Measurements from ENCODE around the gene MYLK.
"Not testable (repeated sequence)": the region's sequence is repeated elsewhere in the genome, so short reads cannot be mapped to it uniquely, and the experiment has no call there.

Gene MYLK

DNA sequence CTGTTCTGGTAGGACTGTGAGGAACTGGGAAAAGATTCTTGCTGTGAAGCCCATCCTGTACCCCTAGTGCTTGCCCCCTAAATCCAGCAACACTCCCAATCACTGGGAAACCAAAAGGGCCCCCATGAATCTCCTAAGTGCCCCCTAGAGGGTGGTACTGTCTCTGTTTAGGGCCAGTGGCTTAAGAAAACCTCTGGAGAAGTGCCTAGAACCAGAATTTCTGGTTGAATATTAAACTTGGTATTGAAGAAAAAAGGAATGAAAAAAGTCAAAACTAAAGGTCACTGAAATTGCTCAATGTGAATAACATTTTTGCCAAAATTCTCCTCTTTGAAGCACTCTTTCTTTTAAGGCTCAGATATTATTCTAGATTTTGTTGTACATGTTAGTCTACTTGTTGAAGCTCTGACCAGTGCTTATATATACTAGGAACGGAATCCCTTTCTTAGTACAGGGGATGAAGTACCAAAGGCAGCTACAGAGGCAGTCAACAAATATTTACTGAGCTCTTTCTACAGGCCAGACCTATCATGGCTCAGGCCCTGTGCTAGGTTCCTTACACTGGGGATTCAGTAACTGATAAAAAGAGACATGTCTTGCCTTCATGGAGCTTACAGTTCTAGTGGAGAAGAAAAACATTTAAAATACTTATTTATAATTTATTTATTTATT lies 138.8 kb downstream of the MYLK start:
- peak; percentile 81 for DNase-seq (ENCODE audit: low read depth)

DNA sequence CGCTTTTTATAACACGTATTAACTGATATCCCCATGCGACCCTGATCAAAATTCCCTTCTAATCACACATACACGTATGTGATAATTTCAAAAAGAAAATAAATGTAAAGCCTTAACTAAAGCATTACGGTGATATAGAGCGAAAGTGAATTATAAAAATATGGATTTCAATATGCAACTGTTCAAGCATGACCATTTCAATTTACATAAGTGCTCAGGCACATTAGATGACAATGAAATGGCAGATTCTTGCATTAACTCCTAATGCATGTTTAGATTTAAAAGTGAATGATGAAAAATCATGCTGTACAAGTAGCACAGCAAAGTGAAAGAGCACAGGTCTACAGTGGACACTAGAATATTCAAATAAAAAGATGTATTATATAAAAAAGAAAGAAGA lies 140.1 kb downstream of the MYLK start:
- no peak for DNase-seq (ENCODE audit: low read depth)

DNA sequence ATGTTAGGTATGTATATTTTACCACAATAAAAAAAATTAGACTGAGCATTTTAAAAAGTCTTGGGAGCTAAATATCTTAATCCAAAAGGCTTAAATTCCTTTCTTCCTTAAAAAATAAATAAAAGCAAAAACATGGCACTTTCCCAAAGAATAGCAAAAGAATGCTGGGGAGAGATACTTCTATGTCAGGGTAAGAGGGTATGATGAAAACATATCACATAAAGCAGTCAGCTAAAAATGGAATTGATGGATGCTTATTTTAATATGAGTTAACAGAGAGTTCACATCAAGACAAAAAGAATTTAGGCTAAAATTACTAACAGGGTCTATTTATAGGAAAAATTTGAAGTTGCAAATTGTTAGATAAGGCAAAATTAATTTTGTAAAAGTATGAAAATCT lies 141.0 kb downstream of the MYLK start:
- peak; percentile 32 for DNase-seq (ENCODE audit: low read depth)

DNA sequence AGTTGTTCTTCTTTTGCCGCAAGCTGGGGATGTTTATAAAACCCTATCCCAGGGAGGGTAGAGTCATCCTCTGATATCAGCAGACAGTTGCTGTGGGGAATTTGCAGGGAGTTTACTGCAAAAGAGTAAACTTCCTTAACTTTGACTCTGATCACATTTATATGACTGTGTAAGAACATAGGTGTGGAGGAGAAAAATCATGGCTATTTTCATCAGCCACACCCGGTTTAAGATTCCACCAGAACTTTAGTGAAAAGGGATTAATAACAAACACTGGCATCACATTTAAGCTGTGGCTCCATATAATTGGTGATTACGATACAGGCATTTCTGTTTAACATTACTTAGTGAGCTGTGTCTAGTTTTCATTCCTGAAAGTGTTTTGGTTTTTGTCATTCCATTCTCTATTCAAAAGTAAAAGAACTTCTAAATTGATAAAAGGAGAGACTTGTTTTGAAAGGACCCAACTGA lies 143.1 kb downstream of the MYLK start:
- DNase-seq (ENCODE audit: low read depth): peak; percentile 33

DNA sequence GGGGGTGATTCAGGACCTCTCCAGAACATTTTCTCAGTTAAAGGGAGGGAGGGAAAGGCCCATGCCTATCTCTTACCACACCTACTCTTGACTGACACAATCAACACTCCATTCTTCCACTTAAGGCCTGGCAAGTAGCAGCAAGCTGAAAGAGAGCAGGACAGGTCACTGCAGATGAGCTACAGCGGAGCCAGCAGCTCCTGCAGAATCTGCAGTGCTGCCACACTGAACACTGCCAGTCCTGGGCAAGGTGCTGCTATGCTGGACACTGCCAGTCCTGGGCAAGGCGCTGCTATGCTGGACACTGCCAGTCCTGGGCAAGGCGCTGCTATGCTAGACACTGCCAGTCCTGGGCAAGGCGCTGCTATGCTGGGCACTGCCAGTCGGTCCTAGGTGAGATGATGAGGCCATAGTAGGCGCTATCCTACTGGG lies 143.7 kb downstream of the MYLK start:
- no peak for DNase-seq (ENCODE audit: low read depth)

DNA sequence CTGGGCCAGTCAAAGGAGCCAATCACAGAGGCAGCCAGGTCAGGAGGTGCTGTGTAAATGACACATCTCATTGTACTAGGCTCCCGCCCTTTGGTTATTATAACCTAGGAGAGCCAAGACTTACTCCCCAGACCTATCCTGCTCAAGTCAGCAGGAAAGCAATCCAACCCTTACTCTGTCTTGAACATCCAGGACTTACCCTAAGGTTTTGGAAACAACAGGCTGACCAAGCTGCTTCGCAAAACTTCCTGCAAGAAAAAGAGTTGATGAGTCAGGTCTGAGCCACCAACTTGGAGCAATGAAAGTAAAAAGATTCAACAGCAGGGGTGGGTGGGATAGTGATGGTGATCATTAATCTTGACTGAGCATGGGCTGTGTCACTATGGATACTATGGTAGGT lies 144.4 kb downstream of the MYLK start:
- peak; percentile 22 for DNase-seq (ENCODE audit: low read depth)

DNA sequence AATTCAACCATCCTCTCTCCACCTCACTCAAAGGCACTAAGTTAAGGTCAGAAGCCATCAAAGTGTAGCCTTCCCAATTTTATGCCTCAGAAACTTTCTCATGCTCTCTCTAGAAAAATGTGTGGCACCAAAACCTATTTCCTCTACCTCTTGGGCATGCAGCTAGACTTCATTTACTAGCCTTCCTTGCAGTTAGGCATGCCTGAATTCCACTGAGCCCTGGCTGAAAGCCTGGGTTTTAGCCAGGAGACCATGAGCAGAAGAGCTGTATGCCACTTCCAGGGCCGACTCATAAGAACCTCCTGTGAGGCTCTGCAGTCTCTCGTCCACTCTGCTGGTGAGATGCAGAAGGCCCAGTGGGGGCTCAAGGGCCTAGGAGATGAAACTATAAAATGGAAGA lies 145.0 kb downstream of the MYLK start:
- no peak for DNase-seq (ENCODE audit: low read depth)

DNA sequence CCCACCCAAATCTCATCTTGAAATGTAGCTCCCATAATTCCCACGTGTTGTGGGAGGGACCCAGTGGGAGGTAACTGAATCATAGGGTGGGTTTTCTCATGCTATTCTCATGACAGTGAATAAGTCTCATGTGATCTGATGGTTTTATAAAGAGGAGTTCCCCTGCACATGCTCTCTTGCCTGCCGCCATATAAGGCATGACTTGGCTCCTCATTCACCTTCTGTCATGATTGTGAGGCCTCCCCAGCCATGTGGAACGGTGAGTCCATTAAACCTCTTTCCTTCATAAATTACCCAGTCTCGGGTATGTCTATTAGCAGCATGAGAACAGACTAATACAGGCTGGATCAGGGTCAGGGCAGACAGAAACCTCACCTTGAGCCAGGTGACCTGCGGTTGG lies 145.6 kb downstream of the MYLK start:
- DNase-seq (ENCODE audit: low read depth): not testable (repeated sequence)

DNA sequence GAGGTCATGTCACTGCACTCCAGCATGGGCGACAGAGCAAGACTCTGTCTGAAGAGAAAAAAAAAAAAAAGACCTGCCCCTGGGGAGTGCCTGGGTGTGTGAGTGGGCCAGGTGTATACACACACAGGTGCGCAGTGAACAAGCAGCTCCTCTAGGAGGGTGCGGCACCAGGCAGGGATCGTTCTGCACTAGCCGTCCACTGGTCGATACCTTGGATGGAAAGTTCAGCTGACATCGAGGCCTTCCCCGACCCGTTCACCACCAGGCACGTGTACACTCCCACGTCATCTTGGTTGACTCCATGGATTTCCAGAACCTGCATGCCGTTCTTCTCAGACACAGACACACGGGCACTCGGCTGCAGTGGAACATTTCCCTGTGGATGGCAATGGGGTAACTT lies 147.0 kb downstream of the MYLK start:
- no peak for DNase-seq (ENCODE audit: low read depth)

DNA sequence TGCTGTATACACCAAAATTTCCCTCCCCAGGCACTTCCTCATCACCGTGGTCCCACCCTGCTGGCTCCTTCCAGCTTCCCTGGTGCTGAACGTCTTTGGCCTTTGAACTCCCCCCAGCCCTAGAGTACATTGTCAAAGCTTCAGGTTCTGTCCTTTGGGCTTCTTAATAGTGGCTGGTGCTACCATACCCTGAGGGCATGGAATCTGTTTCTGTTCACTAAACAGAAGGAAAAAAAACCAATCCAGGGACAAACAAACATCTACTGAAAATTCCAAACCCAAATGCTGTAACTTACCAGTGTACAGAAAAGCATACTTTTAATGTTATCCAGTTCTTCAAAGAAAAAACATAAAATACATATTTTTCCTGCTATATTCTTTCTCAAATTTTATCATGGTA lies 148.7 kb downstream of the MYLK start:
- DNase-seq (ENCODE audit: low read depth): no peak

DNA sequence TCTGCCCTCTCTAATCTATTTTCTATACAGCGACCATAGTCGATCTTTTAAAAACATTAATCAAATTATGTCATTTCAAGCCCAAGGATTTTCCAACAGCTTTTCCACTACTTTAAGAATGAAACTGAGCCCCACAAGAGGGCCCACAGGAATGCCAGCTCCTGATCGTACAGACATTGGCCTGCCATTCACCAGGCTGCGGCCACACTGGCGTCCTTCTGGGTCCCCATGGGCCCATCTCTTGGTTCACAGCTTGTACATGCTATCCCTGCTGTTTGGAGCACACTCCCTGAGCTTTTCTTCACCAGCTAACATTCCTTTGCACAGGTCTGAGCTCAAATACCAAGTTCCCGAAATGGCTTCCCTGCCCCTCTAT lies 149.6 kb downstream of the MYLK start:
- no peak for DNase-seq (ENCODE audit: low read depth)

DNA sequence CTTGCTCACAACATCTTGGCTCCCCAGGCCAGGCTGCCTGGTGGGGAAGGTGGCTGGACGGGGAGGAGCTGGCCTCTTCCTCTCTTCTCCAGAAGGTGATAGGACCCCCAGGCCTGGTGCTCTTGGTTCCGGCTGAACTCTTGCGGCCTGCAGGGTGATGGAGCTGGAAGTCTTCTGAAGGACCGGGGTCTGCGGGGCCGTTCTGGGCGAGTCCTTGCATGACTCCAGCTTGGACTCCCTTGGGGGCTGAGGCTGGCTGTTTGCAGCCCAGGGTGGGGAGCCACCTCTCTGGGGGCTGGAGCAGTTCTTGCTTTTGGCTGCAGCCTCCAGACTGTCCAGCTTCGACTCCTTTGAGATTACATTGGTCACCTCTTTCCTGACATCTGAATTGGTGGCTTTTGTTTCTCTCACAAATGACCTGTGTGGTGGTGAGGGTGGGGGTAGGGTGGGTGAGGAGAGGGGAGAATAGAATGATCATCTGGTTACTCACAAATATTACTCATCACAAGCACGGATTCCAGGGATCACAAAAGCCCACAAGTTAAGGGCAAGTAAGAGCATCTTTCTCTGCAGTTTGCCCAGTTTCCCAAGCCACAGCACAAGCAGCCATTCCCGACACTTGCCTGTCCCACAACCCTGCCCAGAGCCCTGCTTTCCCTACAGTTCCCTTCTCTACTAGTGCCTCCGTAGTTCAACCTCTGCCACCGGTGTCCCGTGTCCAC lies 150.2 kb downstream of the MYLK start:
- peak; percentile 45 for DNase-seq (ENCODE audit: low read depth)

DNA sequence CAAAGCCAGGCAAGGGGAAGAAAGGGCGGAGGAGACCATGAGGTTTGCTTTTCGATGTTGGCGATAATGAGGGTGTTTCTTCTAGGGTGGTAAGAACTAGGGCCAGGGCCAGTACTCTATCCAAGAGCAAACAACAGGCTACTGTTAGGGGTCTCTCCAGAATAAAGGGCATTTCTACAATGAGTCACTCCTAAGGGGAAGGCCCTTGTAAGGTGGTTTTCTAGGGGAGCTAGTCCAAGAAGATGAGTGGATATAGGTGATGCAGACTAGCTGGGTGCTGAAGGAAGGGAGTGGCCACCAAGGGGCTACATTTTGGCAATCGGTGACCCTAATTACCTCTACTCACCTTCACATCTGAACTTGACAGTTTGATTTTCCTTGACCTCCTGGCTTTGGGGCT lies 150.8 kb downstream of the MYLK start:
- DNase-seq (ENCODE audit: low read depth): no peak

DNA sequence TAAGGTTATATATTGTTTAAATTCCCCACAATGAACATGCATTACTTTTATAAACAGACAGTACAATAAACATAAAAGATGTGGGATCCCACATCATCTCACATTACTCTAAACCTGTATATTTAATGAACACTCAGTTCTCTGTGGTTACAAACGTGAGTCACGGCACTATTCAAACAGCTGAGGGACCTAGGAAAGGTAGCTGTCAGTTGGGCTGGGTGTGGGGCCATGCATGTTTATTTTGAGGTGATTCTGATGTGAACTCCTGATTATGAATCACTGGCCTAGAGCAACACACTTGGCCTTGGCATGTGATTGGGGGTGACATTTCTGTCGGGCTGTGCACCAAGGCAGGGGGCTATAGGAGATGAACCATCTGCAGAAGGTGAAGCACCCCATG lies 151.7 kb downstream of the MYLK start:
- no peak for DNase-seq (ENCODE audit: low read depth)

DNA sequence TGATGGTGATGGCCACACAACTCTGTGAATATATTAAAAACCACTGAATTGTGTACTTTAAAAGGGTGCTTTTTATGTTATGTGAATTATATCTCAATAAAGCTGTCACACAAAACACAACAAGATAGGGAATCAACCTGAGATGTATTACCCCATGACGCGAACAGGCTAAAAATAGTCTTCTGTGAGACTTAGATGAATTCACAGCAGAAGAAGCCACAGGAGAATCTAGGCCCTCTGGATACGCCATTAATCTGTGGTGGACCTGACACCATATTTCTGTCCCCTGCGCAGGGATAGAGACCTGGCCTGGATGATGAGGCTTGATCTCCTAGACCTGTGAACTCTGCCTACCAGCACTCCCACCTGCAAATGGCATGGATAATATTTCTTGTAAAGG lies 153.3 kb downstream of the MYLK start:
- no peak for DNase-seq (ENCODE audit: low read depth)

DNA sequence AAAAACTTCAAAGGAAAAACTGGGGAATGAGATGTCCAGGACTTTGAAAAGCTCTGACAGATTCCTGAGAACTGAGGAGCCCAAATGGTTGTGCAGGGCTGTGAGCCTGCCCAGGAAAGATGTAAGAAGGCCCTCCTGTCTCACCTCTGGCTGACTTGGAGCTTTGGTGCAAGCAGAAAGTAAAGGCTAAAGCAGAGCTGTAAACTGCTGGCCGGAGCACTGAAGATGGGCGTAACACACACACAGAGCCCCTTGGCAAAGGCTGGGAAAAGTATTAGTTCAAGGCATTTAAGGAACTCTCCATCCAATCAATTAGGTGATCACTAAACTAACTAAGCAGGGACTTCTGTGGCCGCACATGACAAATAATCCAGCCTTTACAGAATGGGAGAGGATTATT lies 155.1 kb downstream of the MYLK start:
- no peak for DNase-seq (ENCODE audit: low read depth)

DNA sequence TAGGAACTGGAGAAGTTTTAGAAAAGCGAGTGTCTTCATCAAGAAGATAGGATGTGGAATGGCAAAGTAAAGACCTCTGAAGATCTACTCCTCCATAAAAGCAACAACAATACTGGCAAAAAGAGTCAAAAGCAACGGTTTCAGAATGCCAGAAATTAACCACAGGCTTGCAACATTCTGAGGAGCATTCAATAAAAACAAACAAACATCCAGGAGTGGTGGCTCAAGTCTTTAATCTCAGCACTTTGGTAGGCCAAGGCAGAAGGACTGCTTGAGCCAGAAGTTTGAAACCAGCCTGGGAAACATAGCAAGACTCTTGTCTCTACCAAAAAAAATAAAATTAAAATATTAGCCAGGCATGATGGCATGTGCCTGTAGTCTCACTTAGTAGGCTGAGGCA lies 156.1 kb downstream of the MYLK start:
- DNase-seq (ENCODE audit: low read depth): peak; percentile 81

DNA sequence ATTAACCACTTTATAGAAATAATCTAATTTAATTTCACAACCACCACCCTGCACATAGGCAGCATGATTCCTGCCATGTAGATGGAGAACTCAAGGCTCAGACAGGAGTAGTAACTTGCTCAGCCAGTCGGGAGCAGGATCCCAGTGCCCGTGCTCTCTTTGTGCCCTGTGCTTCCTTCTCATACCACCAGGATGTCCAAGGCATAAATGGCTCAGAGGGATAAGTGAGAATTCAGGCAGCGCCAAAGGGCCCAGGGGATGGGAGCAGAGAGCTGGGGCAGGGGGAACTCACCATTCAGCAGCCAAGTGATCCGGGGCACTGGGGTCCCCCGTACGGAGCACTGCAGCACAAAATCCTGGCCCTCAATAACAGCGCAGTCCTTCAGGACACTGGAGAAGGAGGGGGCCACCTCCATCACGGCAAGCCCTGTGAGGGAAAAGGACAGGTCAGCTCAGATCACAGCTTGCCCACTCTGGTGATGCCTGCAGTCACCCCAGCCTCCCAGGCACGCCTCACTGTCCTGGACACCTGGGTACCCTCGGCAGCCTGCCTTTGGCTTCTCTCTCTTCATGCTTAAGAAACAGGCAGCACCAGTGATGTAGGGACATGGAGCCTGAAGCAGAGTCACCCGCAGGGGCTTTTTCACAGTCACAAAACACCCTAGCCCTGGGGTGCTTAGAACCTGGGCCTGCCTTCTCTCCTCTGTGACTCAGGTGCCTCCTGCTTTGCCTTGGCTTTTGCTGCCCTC lies 158.3 kb downstream of the MYLK start:
- no peak for DNase-seq (ENCODE audit: low read depth)

DNA sequence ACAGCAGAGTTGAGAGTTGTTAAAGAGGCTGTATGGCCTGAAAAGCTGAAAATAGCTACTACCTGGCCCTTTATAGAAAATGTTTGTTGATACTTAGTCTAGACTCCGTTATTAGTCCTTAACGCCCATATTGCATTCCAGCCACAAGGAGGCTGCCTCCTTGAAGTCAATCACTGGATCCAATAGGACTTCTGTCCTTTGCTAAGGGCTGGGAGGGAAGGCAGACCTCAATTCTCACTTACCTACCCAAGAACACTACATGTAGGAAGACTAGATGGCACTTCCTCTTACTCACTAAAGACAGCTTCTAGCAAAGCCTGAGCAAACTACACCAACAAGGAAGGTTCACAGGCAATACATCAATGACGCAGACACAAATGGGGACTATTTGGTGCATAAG lies 159.8 kb downstream of the MYLK start:
- no peak for DNase-seq (ENCODE audit: low read depth)

DNA sequence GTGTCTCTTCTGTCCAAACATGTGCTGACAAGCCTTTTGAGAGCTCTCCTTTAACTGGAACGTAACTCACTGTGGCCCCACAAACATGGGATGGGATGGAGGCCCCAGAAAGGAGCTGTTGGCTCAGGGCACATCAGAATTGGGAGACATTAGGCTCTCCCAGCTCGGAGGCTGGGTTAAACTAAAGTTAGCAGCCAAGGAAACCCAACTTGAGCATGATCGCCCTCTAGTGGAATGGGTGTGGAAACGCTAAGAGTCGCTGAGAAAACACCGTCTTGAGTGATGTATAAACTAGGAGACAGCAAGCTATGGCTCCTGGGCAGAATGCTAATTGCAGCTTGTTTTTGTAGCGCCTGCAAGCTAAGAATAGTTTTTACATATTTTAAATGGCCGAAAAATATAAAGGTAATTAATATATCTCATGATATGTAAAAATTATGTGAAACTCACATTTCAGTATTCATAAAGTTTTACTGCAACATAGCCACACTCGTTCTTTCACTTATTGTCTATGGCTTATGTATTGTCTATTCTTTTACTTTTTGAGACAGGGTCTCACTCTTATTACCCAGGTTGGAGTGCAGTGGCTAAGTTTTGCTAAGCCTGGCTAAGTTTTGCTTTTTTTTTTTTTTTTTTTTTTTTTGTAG lies 160.5 kb downstream of the MYLK start:
- peak; percentile 67 for DNase-seq (ENCODE audit: low read depth)

DNA sequence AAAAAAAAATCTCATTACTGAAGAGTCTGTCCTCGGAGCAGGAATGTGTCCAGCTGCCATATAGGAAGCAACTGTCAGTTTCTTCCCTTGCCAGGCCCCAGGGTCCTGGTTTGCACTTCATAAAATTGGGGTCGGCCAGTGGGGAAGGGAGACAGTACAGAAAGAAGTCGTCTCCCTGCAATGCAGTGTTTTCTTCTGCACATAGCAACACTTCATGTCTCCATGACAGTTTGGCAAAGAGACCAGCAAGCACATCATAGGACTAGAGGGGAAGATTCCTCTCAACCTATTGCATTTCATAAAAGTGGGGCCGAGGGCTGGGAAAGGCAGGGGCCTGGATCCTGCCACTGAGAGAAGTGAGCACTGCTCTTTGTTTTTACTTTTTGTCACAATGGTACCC lies 161.1 kb downstream of the MYLK start:
- DNase-seq (ENCODE audit: low read depth): no peak

DNA sequence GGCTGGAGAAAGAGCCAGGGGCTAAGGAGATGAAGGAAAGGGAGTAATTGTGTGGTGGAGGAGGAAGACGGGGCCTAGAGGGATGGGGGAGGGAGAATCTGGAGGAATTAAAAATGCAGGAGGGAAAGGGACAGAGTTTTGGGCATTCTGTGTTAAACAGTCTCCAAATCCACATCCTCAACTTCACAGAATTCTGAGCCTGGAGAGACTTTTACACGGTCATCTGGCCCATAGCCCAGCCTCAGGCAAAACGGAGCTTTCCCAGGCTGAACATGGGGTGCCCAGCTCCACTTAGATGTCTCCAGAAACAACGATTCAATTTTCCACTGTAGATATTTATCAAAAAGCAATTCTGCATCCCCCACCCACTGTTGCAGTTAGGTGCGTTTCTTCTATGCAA lies 161.7 kb downstream of the MYLK start:
- no peak for DNase-seq (ENCODE audit: low read depth)

DNA sequence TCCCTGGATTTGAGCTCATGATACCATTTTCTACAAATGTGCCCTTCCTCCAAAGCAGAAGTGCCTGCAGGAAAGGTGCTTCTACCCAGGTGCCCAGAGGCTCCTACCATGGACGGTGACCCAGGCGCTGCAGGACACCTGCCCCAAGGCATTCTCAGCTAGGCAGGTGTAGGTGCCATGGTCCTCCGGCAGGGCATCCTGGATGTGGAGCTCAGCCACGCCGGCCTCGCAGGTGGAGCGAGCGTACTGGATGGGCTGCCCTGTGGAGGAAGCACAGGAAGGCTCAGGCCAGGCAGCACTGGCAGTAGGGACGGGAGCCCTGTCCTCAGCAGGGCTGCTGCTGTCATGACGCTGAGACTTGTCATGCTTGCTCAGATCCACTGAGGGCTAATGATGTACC lies 162.1 kb downstream of the MYLK start:
- no peak for DNase-seq (ENCODE audit: low read depth)
